Panc1 (cell line): Measurements from ENCODE around the gene ILK.

Experiments
- POLR2AphosphoS5 ChIP-seq: IDR thresholded peaks from 2 replicates; pipeline ENCODE4 v1.6.1; 2012; ENCODE audit warnings: mild to moderate bottlenecking, low read depth, low read length, moderate library complexity
- TF ChIP-seq, protein P1 (sequence below): fragments of 450-650 bp; IDR thresholded peaks from 2 replicates; pipeline ENCODE4 v1.5.1; 2017; ENCODE audit warnings: mild to moderate bottlenecking

- TF ChIP-seq, protein P1, sequence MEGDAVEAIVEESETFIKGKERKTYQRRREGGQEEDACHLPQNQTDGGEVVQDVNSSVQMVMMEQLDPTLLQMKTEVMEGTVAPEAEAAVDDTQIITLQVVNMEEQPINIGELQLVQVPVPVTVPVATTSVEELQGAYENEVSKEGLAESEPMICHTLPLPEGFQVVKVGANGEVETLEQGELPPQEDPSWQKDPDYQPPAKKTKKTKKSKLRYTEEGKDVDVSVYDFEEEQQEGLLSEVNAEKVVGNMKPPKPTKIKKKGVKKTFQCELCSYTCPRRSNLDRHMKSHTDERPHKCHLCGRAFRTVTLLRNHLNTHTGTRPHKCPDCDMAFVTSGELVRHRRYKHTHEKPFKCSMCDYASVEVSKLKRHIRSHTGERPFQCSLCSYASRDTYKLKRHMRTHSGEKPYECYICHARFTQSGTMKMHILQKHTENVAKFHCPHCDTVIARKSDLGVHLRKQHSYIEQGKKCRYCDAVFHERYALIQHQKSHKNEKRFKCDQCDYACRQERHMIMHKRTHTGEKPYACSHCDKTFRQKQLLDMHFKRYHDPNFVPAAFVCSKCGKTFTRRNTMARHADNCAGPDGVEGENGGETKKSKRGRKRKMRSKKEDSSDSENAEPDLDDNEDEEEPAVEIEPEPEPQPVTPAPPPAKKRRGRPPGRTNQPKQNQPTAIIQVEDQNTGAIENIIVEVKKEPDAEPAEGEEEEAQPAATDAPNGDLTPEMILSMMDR = no peak
- no peak for TF ChIP-seq POLR2AphosphoS5
Measured at GRCh38 chr11:6559369-6559768, 44.2 kb upstream of the ILK start.
